Neural cell (in vitro differentiated cells): Measurements from ENCODE around the gene C1orf105.

ENCODE experiments used
- EZH2 ChIP-seq: fragments of 200-600, 300-800 bp; shearing (Covaris generic), sonication (generic); IDR thresholded peaks from 2 replicates; pipeline ENCODE4 v1.6.1; 2014; ENCODE audit warnings: antibody characterized with exemption, low read length, borderline replicate concordance, mild to moderate bottlenecking; ENCODE audit not compliant: insufficient read depth, poor library complexity, severe bottlenecking
- POLR2AphosphoS5 ChIP-seq: IDR thresholded peaks from 2 replicates; pipeline ENCODE4 v1.6.1; 2012
- SMC3 ChIP-seq: fragments of 450-650 bp; conservative IDR thresholded peaks from 2 replicates; pipeline ENCODE4 v1.6.1; 2014; ENCODE audit warnings: antibody characterized with exemption, mild to moderate bottlenecking, moderate library complexity; ENCODE audit not compliant: poor library complexity
- TAF1 ChIP-seq: IDR thresholded peaks from 2 replicates; pipeline ENCODE4 v1.6.1; 2012; ENCODE audit warnings: low read depth
- TF ChIP-seq, protein P1 (sequence below): fragments of 450-650 bp; IDR thresholded peaks from 2 replicates; pipeline ENCODE4 v1.5.1; 2014; ENCODE audit warnings: antibody characterized with exemption, mild to moderate bottlenecking, moderate library complexity; ENCODE audit not compliant: poor library complexity, severe bottlenecking
- TF ChIP-seq, protein P2 (sequence below): IDR thresholded peaks from 2 replicates; pipeline ENCODE4 v1.6.1; 2012; ENCODE audit warnings: borderline replicate concordance

DNA sequence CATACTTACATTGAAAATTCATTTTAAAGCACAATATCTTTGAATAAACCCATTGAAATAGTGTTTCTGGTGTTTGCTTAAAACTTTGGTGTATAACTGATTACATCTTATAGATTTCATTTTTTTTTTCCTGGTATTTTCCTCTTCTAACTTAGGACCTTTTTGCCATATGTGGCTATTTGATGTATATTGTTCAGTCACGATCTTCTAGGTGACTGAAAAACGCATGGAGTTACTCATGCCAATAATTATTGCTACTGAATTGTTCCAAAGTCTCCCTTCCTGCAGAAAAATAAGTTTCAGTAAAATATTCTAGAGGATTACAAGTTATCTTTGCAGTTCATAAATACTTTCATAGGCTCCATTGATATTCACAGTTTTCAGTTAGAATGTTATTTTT is 22.9 kb upstream of the C1orf105 start:
- TF ChIP-seq, protein P1, sequence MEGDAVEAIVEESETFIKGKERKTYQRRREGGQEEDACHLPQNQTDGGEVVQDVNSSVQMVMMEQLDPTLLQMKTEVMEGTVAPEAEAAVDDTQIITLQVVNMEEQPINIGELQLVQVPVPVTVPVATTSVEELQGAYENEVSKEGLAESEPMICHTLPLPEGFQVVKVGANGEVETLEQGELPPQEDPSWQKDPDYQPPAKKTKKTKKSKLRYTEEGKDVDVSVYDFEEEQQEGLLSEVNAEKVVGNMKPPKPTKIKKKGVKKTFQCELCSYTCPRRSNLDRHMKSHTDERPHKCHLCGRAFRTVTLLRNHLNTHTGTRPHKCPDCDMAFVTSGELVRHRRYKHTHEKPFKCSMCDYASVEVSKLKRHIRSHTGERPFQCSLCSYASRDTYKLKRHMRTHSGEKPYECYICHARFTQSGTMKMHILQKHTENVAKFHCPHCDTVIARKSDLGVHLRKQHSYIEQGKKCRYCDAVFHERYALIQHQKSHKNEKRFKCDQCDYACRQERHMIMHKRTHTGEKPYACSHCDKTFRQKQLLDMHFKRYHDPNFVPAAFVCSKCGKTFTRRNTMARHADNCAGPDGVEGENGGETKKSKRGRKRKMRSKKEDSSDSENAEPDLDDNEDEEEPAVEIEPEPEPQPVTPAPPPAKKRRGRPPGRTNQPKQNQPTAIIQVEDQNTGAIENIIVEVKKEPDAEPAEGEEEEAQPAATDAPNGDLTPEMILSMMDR = no peak
- TF ChIP-seq EZH2 = no peak
- no peak for TF ChIP-seq POLR2AphosphoS5
- TF ChIP-seq, protein P2, sequence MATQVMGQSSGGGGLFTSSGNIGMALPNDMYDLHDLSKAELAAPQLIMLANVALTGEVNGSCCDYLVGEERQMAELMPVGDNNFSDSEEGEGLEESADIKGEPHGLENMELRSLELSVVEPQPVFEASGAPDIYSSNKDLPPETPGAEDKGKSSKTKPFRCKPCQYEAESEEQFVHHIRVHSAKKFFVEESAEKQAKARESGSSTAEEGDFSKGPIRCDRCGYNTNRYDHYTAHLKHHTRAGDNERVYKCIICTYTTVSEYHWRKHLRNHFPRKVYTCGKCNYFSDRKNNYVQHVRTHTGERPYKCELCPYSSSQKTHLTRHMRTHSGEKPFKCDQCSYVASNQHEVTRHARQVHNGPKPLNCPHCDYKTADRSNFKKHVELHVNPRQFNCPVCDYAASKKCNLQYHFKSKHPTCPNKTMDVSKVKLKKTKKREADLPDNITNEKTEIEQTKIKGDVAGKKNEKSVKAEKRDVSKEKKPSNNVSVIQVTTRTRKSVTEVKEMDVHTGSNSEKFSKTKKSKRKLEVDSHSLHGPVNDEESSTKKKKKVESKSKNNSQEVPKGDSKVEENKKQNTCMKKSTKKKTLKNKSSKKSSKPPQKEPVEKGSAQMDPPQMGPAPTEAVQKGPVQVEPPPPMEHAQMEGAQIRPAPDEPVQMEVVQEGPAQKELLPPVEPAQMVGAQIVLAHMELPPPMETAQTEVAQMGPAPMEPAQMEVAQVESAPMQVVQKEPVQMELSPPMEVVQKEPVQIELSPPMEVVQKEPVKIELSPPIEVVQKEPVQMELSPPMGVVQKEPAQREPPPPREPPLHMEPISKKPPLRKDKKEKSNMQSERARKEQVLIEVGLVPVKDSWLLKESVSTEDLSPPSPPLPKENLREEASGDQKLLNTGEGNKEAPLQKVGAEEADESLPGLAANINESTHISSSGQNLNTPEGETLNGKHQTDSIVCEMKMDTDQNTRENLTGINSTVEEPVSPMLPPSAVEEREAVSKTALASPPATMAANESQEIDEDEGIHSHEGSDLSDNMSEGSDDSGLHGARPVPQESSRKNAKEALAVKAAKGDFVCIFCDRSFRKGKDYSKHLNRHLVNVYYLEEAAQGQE = no peak
- no peak for TF ChIP-seq TAF1
- TF ChIP-seq SMC3 = no peak
